K562 (cell line): ENCODE data around the gene CRK. TPM values are rescaled to one million over a fixed set of nuclear protein-coding genes. Genes with fewer than 3 reads are reported as not detected.
A peak's percentile ranks its signal among the peaks of the same experiment; 100 is the strongest.

Experiments
- BCL6 ChIP-seq: fragments of 250-450 bp; sonication (Bioruptor Pico); IDR thresholded peaks from 2 replicates; pipeline ENCODE4 v1.4.0; 2020
- BMI1 ChIP-seq: fragments of 150-350 bp; IDR thresholded peaks from 2 replicates; pipeline ENCODE4 v1.6.1; 2014; ENCODE audit warnings: low read length
- CCNT2 ChIP-seq: IDR thresholded peaks from 2 replicates; pipeline ENCODE4 v1.6.1; 2011; ENCODE audit warnings: borderline replicate concordance, low read depth, mild to moderate bottlenecking, moderate library complexity, mixed read lengths, low read length; ENCODE audit not compliant: insufficient read length; ENCODE audit errors: extremely low read depth
- HDGF ChIP-seq: fragments of 450-650 bp; IDR thresholded peaks from 2 replicates; pipeline ENCODE4 v1.6.1; 2016
- HNRNPLL ChIP-seq: fragments of 200-400 bp; formaldehyde crosslinking; IDR thresholded peaks from 2 replicates; pipeline ENCODE4 v1.6.1; 2017; ENCODE audit warnings: low read length, low read depth, mild to moderate bottlenecking; ENCODE audit not compliant: poor library complexity, severe bottlenecking
- KLF6 ChIP-seq: fragments of 250-450 bp; sonication (Bioruptor Pico); IDR thresholded peaks from 2 replicates; pipeline ENCODE4 v1.4.0; 2020; ENCODE audit warnings: mild to moderate bottlenecking, moderate library complexity, borderline replicate concordance
- NCOA4 ChIP-seq: fragments of 450-650 bp; IDR thresholded peaks from 2 replicates; pipeline ENCODE4 v1.6.1; 2018; ENCODE audit warnings: mild to moderate bottlenecking; ENCODE audit not compliant: partially characterized antibody
- NR4A1 ChIP-seq, 2 experiments: fragments of 250-450 bp in 1 of 2; fragments of 450-650 bp in 1 of 2; sonication (Bioruptor Pico) in 1 of 2; IDR thresholded peaks; 2 replicates each; pipeline versions ENCODE4 v1.4.0 to v1.6.1; 2016 to 2020; ENCODE audit warnings: mild to moderate bottlenecking in 2 of 2, missing compliant biosample characterization in 1 of 2, missing genetic modification characterization in 1 of 2, moderate library complexity in 1 of 2
- RB1 ChIP-seq: fragments of 450-650 bp; IDR thresholded peaks from 2 replicates; pipeline ENCODE4 v1.6.1; 2017; ENCODE audit warnings: low read depth, mild to moderate bottlenecking
- SAFB2 ChIP-seq: fragments of 200-400 bp; formaldehyde crosslinking; IDR thresholded peaks from 2 replicates; pipeline ENCODE4 v1.6.1; 2018; ENCODE audit warnings: borderline replicate concordance, low read length, low read depth, moderate library complexity; ENCODE audit not compliant: severe bottlenecking
- TCF7L2 ChIP-seq: fragments of 150-350 bp; IDR thresholded peaks from 2 replicates; pipeline ENCODE4 v1.6.1; 2016; ENCODE audit warnings: low read depth, mild to moderate bottlenecking, low read length, moderate library complexity
- ZC3H11A ChIP-seq: IDR thresholded peaks from 2 replicates; pipeline ENCODE4 v1.6.1; 2012; ENCODE audit warnings: low read depth, low read length, improper control_type of control experiment
- ZFP1 ChIP-seq: fragments of 450-650 bp; formaldehyde crosslinking; IDR thresholded peaks from 2 replicates; pipeline ENCODE4 v1.4.0; 2020; ENCODE audit warnings: mild to moderate bottlenecking, mixed read lengths
- ZNF175 ChIP-seq: fragments of 200-800 bp; sonication (Bioruptor generic); IDR thresholded peaks from 2 replicates; pipeline ENCODE4 v1.6.1; 2016; ENCODE audit warnings: low read depth, mild to moderate bottlenecking, missing genetic modification characterization, missing compliant biosample characterization
- ZNF197 ChIP-seq: fragments of 200-800 bp; sonication (Bioruptor generic); IDR thresholded peaks from 2 replicates; pipeline ENCODE4 v1.6.1; 2016; ENCODE audit warnings: low read depth, missing genetic modification characterization, missing compliant biosample characterization
- ZNF780A ChIP-seq: fragments of 250-450 bp; sonication (Bioruptor Pico); IDR thresholded peaks from 2 replicates; pipeline ENCODE4 v1.5.0; 2021; ENCODE audit warnings: mild to moderate bottlenecking
- polyA plus RNA-seq, 8 experiments: library from polyadenylated mRNA; depleted of rRNA in 4 of 8; stranded (reverse) in 5 of 8; unstranded in 3 of 8; fragments of >200 nt; fragmentation: Nextera tagmentation in 2 of 8; fragmentation: Illumina TruSeq in 1 of 8; extraction: Ambion mirVana in 2 of 8; extraction: Trizol in 1 of 8; gene quantifications; 2 replicates each; pipeline versions ENCODE4 v1.2.1 to v1.2.3, GENCODE V29; 2011 to 2014; ENCODE audit warnings: inconsistent platforms in 1 of 8, missing spikeins in 1 of 8
- total RNA-seq, 7 experiments: library from RNA; depleted of rRNA in 6 of 7; stranded (reverse); fragments of >200 nt in 6 of 7; fragmentation: Illumina TruSeq in 2 of 7; extraction: Trizol in 2 of 7; gene quantifications; 2 replicates each; pipeline versions ENCODE4 v1.2.1 to v1.2.3, GENCODE V29; 2011 to 2021; ENCODE audit warnings: low replicate concordance in 1 of 7
- TF ChIP-seq, protein P1 (sequence below): IDR thresholded peaks from 3 replicates; pipeline ENCODE4 v1.6.1; 2011; ENCODE audit warnings: borderline replicate concordance, mild to moderate bottlenecking; ENCODE audit not compliant: insufficient read length, insufficient read depth
- TF ChIP-seq, protein P2 (sequence below): fragments of 450-650 bp; IDR thresholded peaks from 2 replicates; pipeline ENCODE4 v1.7.0; 2016; ENCODE audit warnings: borderline replicate concordance
- TF ChIP-seq, protein P3 (sequence below): fragments of 450-650 bp; formaldehyde crosslinking; IDR thresholded peaks from 2 replicates; pipeline ENCODE4 v1.4.0; 2020; ENCODE audit warnings: mild to moderate bottlenecking, moderate library complexity
- TF ChIP-seq, protein P4 (sequence below): sonication (generic); formaldehyde crosslinking; IDR thresholded peaks from 2 replicates; pipeline ENCODE4 v1.9.0; 2022; ENCODE audit warnings: mild to moderate bottlenecking, missing genetic modification reagents

The CRK gene
- total and polyA plus RNA-seq, 9 of the 15 experiments (the other 6 are each of a cell fraction or from before 2014, with no cell fraction given): 13.1 to 40.2 (median 26.1) TPM

DNA sequence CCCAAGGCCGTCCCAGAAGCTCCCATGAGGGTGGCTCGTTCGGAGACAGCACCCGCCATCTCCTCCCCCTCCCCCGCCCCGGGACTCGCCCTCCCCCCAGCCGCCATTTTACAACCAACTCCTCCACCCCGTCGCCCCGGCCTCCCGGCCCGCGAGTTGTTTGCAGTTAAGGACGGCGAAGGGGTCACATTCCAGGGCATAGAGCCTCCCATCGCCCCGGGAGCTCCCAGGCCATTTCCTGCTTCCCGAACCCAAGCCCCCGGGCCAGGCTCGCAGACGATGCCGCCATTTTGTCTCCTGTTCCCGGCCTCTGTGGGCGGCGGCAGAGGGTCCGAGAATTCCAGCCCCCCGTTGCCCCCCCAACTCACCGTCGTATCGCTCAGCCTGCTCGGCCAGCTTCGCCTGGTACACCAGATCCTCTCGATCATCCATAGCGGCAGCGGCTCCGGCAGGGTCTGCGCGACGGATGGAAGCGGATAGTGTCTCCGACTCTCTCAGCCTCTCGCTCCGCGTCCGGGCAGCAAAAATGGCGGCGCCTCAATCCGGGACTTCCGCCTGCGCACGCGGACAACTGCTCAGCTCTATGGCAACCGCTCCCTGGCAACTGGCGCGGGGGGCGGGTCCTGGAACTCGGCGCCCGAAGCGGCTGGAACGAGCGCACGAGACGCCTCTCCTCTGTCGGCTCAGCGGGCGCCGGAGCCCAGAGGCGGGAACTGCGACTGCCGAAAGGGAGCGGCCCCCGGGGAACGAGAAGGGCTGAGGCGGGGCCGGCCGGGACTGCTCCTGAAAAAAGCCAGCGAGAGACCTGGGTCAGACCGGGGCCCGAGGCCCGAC is 56.1 kb downstream of the CRK start, which contains the start of gene YWHAE (continued):
- TF ChIP-seq ZNF175 (CRISPR knock-in tag): no peak
- no peak for TF ChIP-seq SAFB2
- no peak for TF ChIP-seq ZFP1
- TF ChIP-seq, protein P1, sequence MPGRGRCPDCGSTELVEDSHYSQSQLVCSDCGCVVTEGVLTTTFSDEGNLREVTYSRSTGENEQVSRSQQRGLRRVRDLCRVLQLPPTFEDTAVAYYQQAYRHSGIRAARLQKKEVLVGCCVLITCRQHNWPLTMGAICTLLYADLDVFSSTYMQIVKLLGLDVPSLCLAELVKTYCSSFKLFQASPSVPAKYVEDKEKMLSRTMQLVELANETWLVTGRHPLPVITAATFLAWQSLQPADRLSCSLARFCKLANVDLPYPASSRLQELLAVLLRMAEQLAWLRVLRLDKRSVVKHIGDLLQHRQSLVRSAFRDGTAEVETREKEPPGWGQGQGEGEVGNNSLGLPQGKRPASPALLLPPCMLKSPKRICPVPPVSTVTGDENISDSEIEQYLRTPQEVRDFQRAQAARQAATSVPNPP: no peak
- TF ChIP-seq, protein P2, sequence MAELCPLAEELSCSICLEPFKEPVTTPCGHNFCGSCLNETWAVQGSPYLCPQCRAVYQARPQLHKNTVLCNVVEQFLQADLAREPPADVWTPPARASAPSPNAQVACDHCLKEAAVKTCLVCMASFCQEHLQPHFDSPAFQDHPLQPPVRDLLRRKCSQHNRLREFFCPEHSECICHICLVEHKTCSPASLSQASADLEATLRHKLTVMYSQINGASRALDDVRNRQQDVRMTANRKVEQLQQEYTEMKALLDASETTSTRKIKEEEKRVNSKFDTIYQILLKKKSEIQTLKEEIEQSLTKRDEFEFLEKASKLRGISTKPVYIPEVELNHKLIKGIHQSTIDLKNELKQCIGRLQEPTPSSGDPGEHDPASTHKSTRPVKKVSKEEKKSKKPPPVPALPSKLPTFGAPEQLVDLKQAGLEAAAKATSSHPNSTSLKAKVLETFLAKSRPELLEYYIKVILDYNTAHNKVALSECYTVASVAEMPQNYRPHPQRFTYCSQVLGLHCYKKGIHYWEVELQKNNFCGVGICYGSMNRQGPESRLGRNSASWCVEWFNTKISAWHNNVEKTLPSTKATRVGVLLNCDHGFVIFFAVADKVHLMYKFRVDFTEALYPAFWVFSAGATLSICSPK: no peak
- no peak for TF ChIP-seq NR4A1 (CRISPR knock-in tag; IDR thresholded peaks at IDR 0.05)
- TF ChIP-seq NR4A1 (tag; IDR thresholded peaks at IDR 0.05): no peak
- TF ChIP-seq RB1: peak; percentile 93
- 0 out of 2 replicates have a peak, but pooled peaks have one; percentile 53 for TF ChIP-seq ZNF197 (CRISPR knock-in tag)
- TF ChIP-seq HDGF: no peak
- TF ChIP-seq NCOA4: no peak
- TF ChIP-seq, protein P3, sequence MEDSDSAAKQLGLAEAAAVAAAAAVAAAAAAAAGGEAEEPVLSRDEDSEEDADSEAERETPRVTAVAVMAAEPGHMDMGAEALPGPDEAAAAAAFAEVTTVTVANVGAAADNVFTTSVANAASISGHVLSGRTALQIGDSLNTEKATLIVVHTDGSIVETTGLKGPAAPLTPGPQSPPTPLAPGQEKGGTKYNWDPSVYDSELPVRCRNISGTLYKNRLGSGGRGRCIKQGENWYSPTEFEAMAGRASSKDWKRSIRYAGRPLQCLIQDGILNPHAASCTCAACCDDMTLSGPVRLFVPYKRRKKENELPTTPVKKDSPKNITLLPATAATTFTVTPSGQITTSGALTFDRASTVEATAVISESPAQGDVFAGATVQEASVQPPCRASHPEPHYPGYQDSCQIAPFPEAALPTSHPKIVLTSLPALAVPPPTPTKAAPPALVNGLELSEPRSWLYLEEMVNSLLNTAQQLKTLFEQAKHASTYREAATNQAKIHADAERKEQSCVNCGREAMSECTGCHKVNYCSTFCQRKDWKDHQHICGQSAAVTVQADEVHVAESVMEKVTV (CRISPR knock-in tag): peak; percentile 49; the same call in 1 of the 2 replicates
- peak; percentile 83 for TF ChIP-seq HNRNPLL
- no peak for TF ChIP-seq TCF7L2
- TF ChIP-seq ZNF780A (CRISPR knock-in tag): no peak
- TF ChIP-seq ZC3H11A: peak; percentile 84
- peak; percentile 15 for TF ChIP-seq CCNT2
- TF ChIP-seq BCL6 (CRISPR knock-in tag): no peak
- TF ChIP-seq, protein P4, sequence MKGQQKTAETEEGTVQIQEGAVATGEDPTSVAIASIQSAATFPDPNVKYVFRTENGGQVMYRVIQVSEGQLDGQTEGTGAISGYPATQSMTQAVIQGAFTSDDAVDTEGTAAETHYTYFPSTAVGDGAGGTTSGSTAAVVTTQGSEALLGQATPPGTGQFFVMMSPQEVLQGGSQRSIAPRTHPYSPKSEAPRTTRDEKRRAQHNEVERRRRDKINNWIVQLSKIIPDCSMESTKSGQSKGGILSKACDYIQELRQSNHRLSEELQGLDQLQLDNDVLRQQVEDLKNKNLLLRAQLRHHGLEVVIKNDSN (CRISPR knock-in tag): peak; percentile 54
- TF ChIP-seq BMI1: peak; percentile 77
- no peak; the same call in 1 of the 2 replicates for TF ChIP-seq KLF6 (CRISPR knock-in tag)
